A549 (cell line): ENCODE measurements around the gene TRNT1. TPM values are rescaled to one million over a fixed set of nuclear protein-coding genes. Genes with fewer than 3 reads are reported as not detected.

ENCODE experiments used
- ATAC-seq, 2 experiments: fragments of 200-7000 bp in 1 of 2; fragments of >200 bp in 1 of 2; cut with Nextera tagmentation in 1 of 2; cut with Tn5 transposase in 1 of 2; 3 replicates each; pipeline versions ENCODE4 v1.8.0 to v1.9.1; 2018 to 2020; ENCODE audit warnings: mild to moderate bottlenecking in 1 of 2, moderate library complexity in 1 of 2
- CTCF ChIA-PET: fragments of 300-600 bp; sonication (Branson Sonifier 250); formaldehyde crosslinking; extraction: SDS; loops from one replicate; lab custom pipeline; 2021; ENCODE audit warnings: antibody characterized with exemption, inconsistent platforms; lab: Yijun Ruan, JAX
- POLR2A ChIA-PET: fragments of 350-600 bp; formaldehyde crosslinking; extraction: SDS; loops from one replicate; lab custom pipeline; 2021; ENCODE audit warnings: antibody characterized with exemption, inconsistent platforms; lab: Yijun Ruan, JAX
- DNase-seq, 2 experiments: peaks; one replicate each; pipeline versions ENCODE4 v3.0.0 to v3.0.0-alpha.2; 2011 to 2016; ENCODE audit warnings: low read depth in 1 of 2, low spot score in 1 of 2
- FAIRE-seq: peaks from 2 replicates; lab custom pipeline; 2011; peaks lifted over from hg19 to GRCh38; lab: Jason Lieb, UNC
- H3K27ac ChIP-seq, 2 experiments: fragments of >200 bp; sonication (Bioruptor Twin); formaldehyde crosslinking; 3 replicates each; pipeline ENCODE4 v1.5.1; 2016 to 2017
- H3K4me1 ChIP-seq: fragments of >200 bp; sonication (Bioruptor Twin); formaldehyde crosslinking; 3 replicates; pipeline ENCODE4 v1.6.1; 2016
- H3K4me2 ChIP-seq: fragments of >200 bp; sonication (Bioruptor Twin); formaldehyde crosslinking; 3 replicates; pipeline ENCODE4 v1.6.1; 2016
- H3K4me3 ChIP-seq: fragments of >200 bp; sonication (Bioruptor Twin); formaldehyde crosslinking; 3 replicates; pipeline ENCODE4 v1.5.1; 2016
- H3K9me3 ChIP-seq: fragments of >200 bp; sonication (Bioruptor Twin); formaldehyde crosslinking; 3 replicates; pipeline ENCODE4 v1.6.1; 2016
- BCL3 ChIP-seq: fragments of >200 bp; sonication (Bioruptor Twin); formaldehyde crosslinking; IDR thresholded peaks from 3 replicates; pipeline ENCODE4 v1.6.1; 2016
- BHLHE40 ChIP-seq: IDR thresholded peaks from 2 replicates; pipeline ENCODE4 v1.6.1; 2012; ENCODE audit warnings: low read depth, low read length, inconsistent platforms
- CBX8 ChIP-seq: fragments of 200-600 bp; sonication (generic); IDR thresholded peaks from 2 replicates; pipeline ENCODE4 v1.6.1; 2016
- CEBPB ChIP-seq, 2 experiments: fragments of >200 bp in 1 of 2; sonication (Bioruptor Twin) in 1 of 2; formaldehyde crosslinking in 1 of 2; IDR thresholded peaks; 2 replicates each; pipeline ENCODE4 v1.6.1; 2012 to 2016
- CHD2 ChIP-seq: fragments of 150-350 bp; IDR thresholded peaks from 2 replicates; pipeline ENCODE4 v1.6.1; 2014; ENCODE audit warnings: low read length; ENCODE audit not compliant: partially characterized antibody
- EHF ChIP-seq: fragments of 250-450 bp; sonication (Bioruptor Pico); IDR thresholded peaks from 2 replicates; pipeline ENCODE4 v1.5.0; 2020; ENCODE audit warnings: mild to moderate bottlenecking
- EP300 ChIP-seq, 2 experiments: fragments of >200 bp; sonication (Bioruptor Twin); formaldehyde crosslinking; IDR thresholded peaks; 2 replicates in 1 of 2; 3 replicates in 1 of 2; pipeline ENCODE4 v1.6.1; 2016 to 2017
- HDAC2 ChIP-seq: fragments of 200-600 bp; sonication (generic); IDR thresholded peaks from 2 replicates; pipeline ENCODE4 v1.6.1; 2016
- HOXA7 ChIP-seq: fragments of 250-450 bp; sonication (Bioruptor Pico); IDR thresholded peaks from 2 replicates; pipeline ENCODE4 v1.5.0; 2020; ENCODE audit warnings: mild to moderate bottlenecking, moderate library complexity
- HOXB5 ChIP-seq: fragments of 250-450 bp; sonication (Bioruptor Pico); IDR thresholded peaks from 2 replicates; pipeline ENCODE4 v1.5.0; 2020; ENCODE audit warnings: mild to moderate bottlenecking, moderate library complexity
- JUN ChIP-seq, 2 experiments: fragments of >200 bp; sonication (Bioruptor Twin); formaldehyde crosslinking; IDR thresholded peaks; 2 replicates in 1 of 2; 3 replicates in 1 of 2; pipeline ENCODE4 v1.6.1; 2016 to 2017
- JUNB ChIP-seq: fragments of >200 bp; sonication (Bioruptor Twin); formaldehyde crosslinking; IDR thresholded peaks from 2 replicates; pipeline ENCODE4 v1.6.1; 2016
- KDM1A ChIP-seq: fragments of 200-600 bp; sonication (generic); IDR thresholded peaks from 2 replicates; pipeline ENCODE4 v1.6.1; 2016; ENCODE audit warnings: low read depth, mild to moderate bottlenecking
- KDM5A ChIP-seq: fragments of 200-600 bp; sonication (generic); IDR thresholded peaks from 2 replicates; pipeline ENCODE4 v1.6.1; 2016; ENCODE audit warnings: antibody characterized with exemption, mild to moderate bottlenecking
- MYC ChIP-seq: IDR thresholded peaks from 2 replicates; pipeline ENCODE4 v1.6.1; 2012; ENCODE audit warnings: mild to moderate bottlenecking, inconsistent platforms, low read length, improper control_type of control experiment, borderline replicate concordance
- NFE2L2 ChIP-seq: fragments of 150-350 bp; conservative IDR thresholded peaks from 2 replicates; pipeline ENCODE4 v1.6.1; 2014; ENCODE audit warnings: low read length
- NPAS2 ChIP-seq: fragments of 250-450 bp; sonication (Bioruptor Pico); IDR thresholded peaks from 2 replicates; pipeline ENCODE4 v1.8.0; 2022; ENCODE audit warnings: mild to moderate bottlenecking, moderate library complexity, borderline replicate concordance
- NR3C1 ChIP-seq: fragments of >200 bp; sonication (Bioruptor Twin); formaldehyde crosslinking; IDR thresholded peaks from 3 replicates; pipeline ENCODE4 v1.6.1; 2017
- POLR2A ChIP-seq: IDR thresholded peaks from 2 replicates; pipeline ENCODE4 v1.6.1; 2012; ENCODE audit warnings: mild to moderate bottlenecking, low read length
- RCOR1 ChIP-seq: fragments of 150-350 bp; IDR thresholded peaks from 2 replicates; pipeline ENCODE4 v1.6.1; 2014; ENCODE audit warnings: antibody characterized with exemption, low read length, low read depth
- TFCP2L1 ChIP-seq: fragments of 250-450 bp; sonication (Bioruptor Pico); IDR thresholded peaks from 2 replicates; pipeline ENCODE4 v1.5.0; 2021; ENCODE audit warnings: mild to moderate bottlenecking
- ZC3H11A ChIP-seq: fragments of 450-650 bp; IDR thresholded peaks from 2 replicates; pipeline ENCODE4 v1.6.1; 2014; ENCODE audit warnings: antibody characterized with exemption, mild to moderate bottlenecking
- ZNF302 ChIP-seq: fragments of 250-450 bp; sonication (Bioruptor Pico); IDR thresholded peaks from 2 replicates; pipeline ENCODE4 v1.9.0; 2021; ENCODE audit warnings: inconsistent platforms, mild to moderate bottlenecking, moderate library complexity
- ZSCAN20 ChIP-seq: fragments of 250-450 bp; sonication (Bioruptor Pico); IDR thresholded peaks from 2 replicates; pipeline ENCODE4 v1.8.0; 2022; ENCODE audit warnings: mild to moderate bottlenecking, moderate library complexity
- WGBS: methylation state at CpG from one replicate; pipeline ENCODE4 v1.1.6; 2017; ENCODE audit errors: missing lambda C conversion rate; 5-methylcytosine and 5-hydroxymethylcytosine counted together
- polyA plus RNA-seq, 4 experiments: library from polyadenylated mRNA; depleted of rRNA in 3 of 4; stranded (reverse); fragments of >200 nt; fragmentation: RNase III in 1 of 4; extraction: RNeasy Plus Mini Kit Qiagen cat#74134 plus additional on column Dnase treatment in 1 of 4; gene quantifications; 2 replicates in 3 of 4; 3 replicates in 1 of 4; pipeline ENCODE4 v1.2.3, GENCODE V29; 2011 to 2017
- TF ChIP-seq, protein P1 (sequence below): fragments of 200-600 bp; sonication (generic); IDR thresholded peaks from 2 replicates; pipeline ENCODE4 v1.6.1; 2016; ENCODE audit warnings: antibody characterized with exemption, mild to moderate bottlenecking, moderate library complexity
- TF ChIP-seq, protein P2 (sequence below): IDR thresholded peaks from 2 replicates; pipeline ENCODE4 v1.6.1; 2012
- TF ChIP-seq, protein P3 (sequence below): fragments of >200 bp; sonication (Bioruptor Twin); formaldehyde crosslinking; IDR thresholded peaks from 2 replicates; pipeline ENCODE4 v1.6.1; 2016
- TF ChIP-seq, protein P4 (sequence below): fragments of 150-350 bp; IDR thresholded peaks from 2 replicates; pipeline ENCODE4 v1.6.1; 2014; ENCODE audit warnings: low read depth, mild to moderate bottlenecking, low read length

TRNT1 gene
- polyA plus RNA-seq, 2 of the 4 experiments (the other 2 are of a cell fraction), result 25.7 to 32.0 TPM

DNA sequence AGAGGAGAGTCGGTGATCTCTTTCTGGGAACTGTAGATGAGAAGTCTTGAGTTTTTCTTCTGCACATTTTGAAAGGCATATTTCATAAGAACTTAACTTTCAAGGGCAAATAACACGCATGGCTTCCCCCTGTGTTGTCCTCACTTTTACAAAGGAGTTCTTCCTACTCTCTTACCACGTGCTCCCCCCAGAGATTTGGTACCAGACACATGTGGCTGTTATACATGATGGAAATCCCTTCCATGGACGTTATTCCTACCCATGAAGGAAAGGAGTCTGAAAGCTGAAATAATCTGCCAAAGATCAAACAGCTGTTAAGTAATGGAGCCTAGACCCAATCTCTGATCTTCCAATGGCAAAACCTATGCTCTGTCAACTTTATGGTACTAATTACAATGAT lies 20.9 kb upstream of the TRNT1 start:
- ChIA-PET POLR2A (no interaction called here), CTCF (no interaction called here)
- TF ChIP-seq, protein P1, sequence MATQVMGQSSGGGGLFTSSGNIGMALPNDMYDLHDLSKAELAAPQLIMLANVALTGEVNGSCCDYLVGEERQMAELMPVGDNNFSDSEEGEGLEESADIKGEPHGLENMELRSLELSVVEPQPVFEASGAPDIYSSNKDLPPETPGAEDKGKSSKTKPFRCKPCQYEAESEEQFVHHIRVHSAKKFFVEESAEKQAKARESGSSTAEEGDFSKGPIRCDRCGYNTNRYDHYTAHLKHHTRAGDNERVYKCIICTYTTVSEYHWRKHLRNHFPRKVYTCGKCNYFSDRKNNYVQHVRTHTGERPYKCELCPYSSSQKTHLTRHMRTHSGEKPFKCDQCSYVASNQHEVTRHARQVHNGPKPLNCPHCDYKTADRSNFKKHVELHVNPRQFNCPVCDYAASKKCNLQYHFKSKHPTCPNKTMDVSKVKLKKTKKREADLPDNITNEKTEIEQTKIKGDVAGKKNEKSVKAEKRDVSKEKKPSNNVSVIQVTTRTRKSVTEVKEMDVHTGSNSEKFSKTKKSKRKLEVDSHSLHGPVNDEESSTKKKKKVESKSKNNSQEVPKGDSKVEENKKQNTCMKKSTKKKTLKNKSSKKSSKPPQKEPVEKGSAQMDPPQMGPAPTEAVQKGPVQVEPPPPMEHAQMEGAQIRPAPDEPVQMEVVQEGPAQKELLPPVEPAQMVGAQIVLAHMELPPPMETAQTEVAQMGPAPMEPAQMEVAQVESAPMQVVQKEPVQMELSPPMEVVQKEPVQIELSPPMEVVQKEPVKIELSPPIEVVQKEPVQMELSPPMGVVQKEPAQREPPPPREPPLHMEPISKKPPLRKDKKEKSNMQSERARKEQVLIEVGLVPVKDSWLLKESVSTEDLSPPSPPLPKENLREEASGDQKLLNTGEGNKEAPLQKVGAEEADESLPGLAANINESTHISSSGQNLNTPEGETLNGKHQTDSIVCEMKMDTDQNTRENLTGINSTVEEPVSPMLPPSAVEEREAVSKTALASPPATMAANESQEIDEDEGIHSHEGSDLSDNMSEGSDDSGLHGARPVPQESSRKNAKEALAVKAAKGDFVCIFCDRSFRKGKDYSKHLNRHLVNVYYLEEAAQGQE, result no peak
- TF ChIP-seq EP300 (IDR thresholded peaks at IDR 0.05), result no peak
- no peak for TF ChIP-seq KDM1A
- no peak for TF ChIP-seq JUNB
- no peak for TF ChIP-seq BHLHE40
- no peak for TF ChIP-seq EHF (CRISPR knock-in tag)
- TF ChIP-seq ZC3H11A, result no peak
- TF ChIP-seq MYC, result no peak
- TF ChIP-seq, all 56 proteins: peak for 0
- Histone ChIP-seq H3K4me2 (no peak overlapping the region), H3K9me3 (no peaks in the 10 kb centered on the region; the same call in 2 of the 3 replicates), H3K27ac (no peak overlapping the region), H3K4me3 (no peak overlapping the region), H3K4me1 (no peaks in the 10 kb centered on the region)
- FAIRE-seq (no peak), DNase-seq (no peak), ATAC-seq (no peak)
- 22% methylated on average over 4 of the region's 4 CpGs for WGBS

- Histone ChIP-seq H3K27ac (no peak overlapping the region), H3K4me2 (no peak overlapping the region), H3K4me3 (no peak overlapping the region), H3K4me1 (no peaks in the 10 kb centered on the region), H3K9me3 (no peaks in the 10 kb centered on the region; the same call in 2 of the 3 replicates)
- DNase-seq, result no peak
- ATAC-seq, result no peak
- POLR2A ChIA-PET, result no interaction called here
- FAIRE-seq, result no peak
- WGBS, result 82% methylated on average over 3 of the region's 3 CpGs
- CTCF ChIA-PET, result no interaction called here
- no peak for TF ChIP-seq ZNF302 (CRISPR knock-in tag)
- no peak for TF ChIP-seq CHD2
- no peak for TF ChIP-seq CEBPB (IDR thresholded peaks at IDR 0.05)
- no peak for TF ChIP-seq NPAS2 (CRISPR knock-in tag)
- TF ChIP-seq ZSCAN20 (CRISPR knock-in tag), result no peak
- TF ChIP-seq HOXB5, result no peak
Measured at GRCh38 chr3:3107181-3107580, 19.6 kb upstream of the TRNT1 start.

DNA sequence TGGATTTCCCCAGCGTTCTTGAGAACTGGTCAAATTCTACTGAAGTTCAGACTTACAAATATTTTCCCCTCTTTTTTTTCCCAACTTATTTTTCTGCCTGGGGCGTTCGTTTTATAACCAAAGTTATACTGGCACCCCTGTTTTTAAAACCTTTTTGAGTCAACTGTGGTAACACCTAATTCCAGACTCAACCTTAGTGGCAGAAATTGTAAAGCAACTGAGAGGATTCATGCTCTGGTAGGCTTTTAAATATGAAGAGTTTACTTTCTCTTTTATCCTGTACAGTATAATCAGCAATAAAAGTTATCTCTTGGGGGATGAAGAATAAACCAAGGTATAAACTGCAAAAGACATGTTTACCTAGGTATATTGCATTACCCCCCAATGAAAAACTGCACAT lies 18.9 kb upstream of the TRNT1 start:
- Histone ChIP-seq H3K4me2 (no peak overlapping the region), H3K4me1 (no peaks in the 10 kb centered on the region), H3K9me3 (no peaks in the 10 kb centered on the region; the same call in 2 of the 3 replicates), H3K4me3 (no peak overlapping the region), H3K27ac (no peak overlapping the region)
- WGBS, result 21% methylated on average over 3 of the region's 3 CpGs
- FAIRE-seq, result no peak
- ATAC-seq, result no peak
- ChIA-PET CTCF (no interaction called here), POLR2A (no interaction called here)
- TF ChIP-seq HOXA7 (CRISPR knock-in tag) (no peak), NFE2L2 (no peak), CBX8 (no peak), EP300 (IDR thresholded peaks at IDR 0.05) (no peak), POLR2A (no peak), EHF (CRISPR knock-in tag) (no peak), RCOR1 (no peak), BCL3 (no peak), HDAC2 (no peak), KDM5A (no peak), ZSCAN20 (CRISPR knock-in tag) (no peak), BHLHE40 (no peak), JUN (IDR thresholded peaks at IDR 0.05) (no peak), MYC (no peak), NR3C1 (no peak), TFCP2L1 (CRISPR knock-in tag) (no peak), KDM1A (no peak)
- TF ChIP-seq, protein P2, sequence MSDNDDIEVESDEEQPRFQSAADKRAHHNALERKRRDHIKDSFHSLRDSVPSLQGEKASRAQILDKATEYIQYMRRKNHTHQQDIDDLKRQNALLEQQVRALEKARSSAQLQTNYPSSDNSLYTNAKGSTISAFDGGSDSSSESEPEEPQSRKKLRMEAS, result no peak
- TF ChIP-seq, protein P3, sequence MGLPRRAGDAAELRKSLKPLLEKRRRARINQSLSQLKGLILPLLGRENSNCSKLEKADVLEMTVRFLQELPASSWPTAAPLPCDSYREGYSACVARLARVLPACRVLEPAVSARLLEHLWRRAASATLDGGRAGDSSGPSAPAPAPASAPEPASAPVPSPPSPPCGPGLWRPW, result no peak
- TF ChIP-seq, protein P4, sequence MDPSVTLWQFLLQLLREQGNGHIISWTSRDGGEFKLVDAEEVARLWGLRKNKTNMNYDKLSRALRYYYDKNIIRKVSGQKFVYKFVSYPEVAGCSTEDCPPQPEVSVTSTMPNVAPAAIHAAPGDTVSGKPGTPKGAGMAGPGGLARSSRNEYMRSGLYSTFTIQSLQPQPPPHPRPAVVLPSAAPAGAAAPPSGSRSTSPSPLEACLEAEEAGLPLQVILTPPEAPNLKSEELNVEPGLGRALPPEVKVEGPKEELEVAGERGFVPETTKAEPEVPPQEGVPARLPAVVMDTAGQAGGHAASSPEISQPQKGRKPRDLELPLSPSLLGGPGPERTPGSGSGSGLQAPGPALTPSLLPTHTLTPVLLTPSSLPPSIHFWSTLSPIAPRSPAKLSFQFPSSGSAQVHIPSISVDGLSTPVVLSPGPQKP, result no peak
- no peak for DNase-seq
